OCI-LY1 (cell line): ENCODE data around the gene KCNJ15.
"Not testable (repeated sequence)": the region's sequence is repeated elsewhere in the genome, so short reads cannot be mapped to it uniquely, and the experiment has no call there.

Experiments
- H2AFZ ChIP-seq: fragments of 200-600 bp; sonication (generic), shearing (Covaris generic); 2 replicates; pipeline ENCODE4 v1.6.0; 2014; ENCODE audit warnings: antibody characterized with exemption, mild to moderate bottlenecking, low read length
- H3F3A ChIP-seq: fragments of 200-600 bp; sonication (generic), shearing (Covaris generic); 2 replicates; pipeline ENCODE4 v1.6.0; 2014; ENCODE audit warnings: mild to moderate bottlenecking, antibody characterized with exemption, low read length, moderate library complexity; ENCODE audit not compliant: insufficient read depth
- H3K27ac ChIP-seq: fragments of 200-600 bp; sonication (generic); 2 replicates; pipeline ENCODE4 v1.5.1; 2014; ENCODE audit warnings: low read length, mixed run types, mild to moderate bottlenecking, low read depth; ENCODE audit not compliant: poor library complexity, severe bottlenecking
- H3K27me3 ChIP-seq: fragments of 200-600 bp; sonication (generic); 2 replicates; pipeline ENCODE4 v1.6.0; 2014; ENCODE audit warnings: antibody characterized with exemption, mild to moderate bottlenecking, low read length, moderate library complexity; ENCODE audit not compliant: insufficient read depth
- H3K36me3 ChIP-seq: fragments of 200-600 bp; sonication (generic); 2 replicates; pipeline ENCODE4 v1.6.1; 2014; ENCODE audit warnings: mild to moderate bottlenecking, antibody characterized with exemption, low read length, moderate library complexity, mixed read lengths; ENCODE audit not compliant: insufficient read depth
- H3K4me1 ChIP-seq: fragments of 200-600 bp; sonication (generic); 2 replicates; pipeline ENCODE4 v1.5.1; 2014; ENCODE audit warnings: mild to moderate bottlenecking, low read length, moderate library complexity; ENCODE audit not compliant: insufficient read depth, severe bottlenecking
- H3K4me2 ChIP-seq: fragments of 200-600 bp; sonication (generic), shearing (Covaris generic); 2 replicates; pipeline ENCODE4 v1.6.1; 2014; ENCODE audit warnings: low read length
- H3K4me3 ChIP-seq: fragments of 200-600 bp; sonication (generic); 2 replicates; pipeline ENCODE4 v1.5.1; 2014; ENCODE audit warnings: low read length, low read depth, mild to moderate bottlenecking, mixed read lengths; ENCODE audit not compliant: poor library complexity, severe bottlenecking
- H3K79me2 ChIP-seq: fragments of 200-600 bp; shearing (Covaris generic); 2 replicates; pipeline ENCODE4 v1.6.1; 2016; ENCODE audit warnings: mixed run types, low read length, mixed read lengths; ENCODE audit not compliant: insufficient read depth
- H3K9ac ChIP-seq: fragments of 200-600 bp; sonication (generic), shearing (Covaris generic); 2 replicates; pipeline ENCODE4 v1.6.1; 2014; ENCODE audit warnings: mild to moderate bottlenecking, low read length, mixed read lengths
- H3K9me2 ChIP-seq: fragments of 200-600 bp; sonication (generic), shearing (Covaris generic); 2 replicates; pipeline ENCODE4 v1.6.1; 2014; ENCODE audit warnings: low read depth, mild to moderate bottlenecking, low read length, mixed read lengths
- H3K9me3 ChIP-seq: fragments of 200-600 bp; shearing (Covaris generic); 2 replicates; pipeline ENCODE4 v1.6.1; 2014; ENCODE audit warnings: low read length, mixed read lengths
- H4K20me1 ChIP-seq: fragments of 200-600 bp; sonication (generic), shearing (Covaris generic); 2 replicates; pipeline ENCODE4 v1.6.0; 2016; ENCODE audit warnings: mild to moderate bottlenecking, low read length; ENCODE audit not compliant: insufficient read depth
- EZH2 ChIP-seq: fragments of 200-600 bp; sonication (generic), shearing (Covaris generic); IDR thresholded peaks from 2 replicates; pipeline ENCODE4 v1.8.0; 2017; ENCODE audit warnings: borderline replicate concordance, mixed run types, mild to moderate bottlenecking, antibody characterized with exemption, low read length, moderate library complexity, mixed read lengths
- TF ChIP-seq, protein P1 (sequence below): fragments of 200-600 bp; sonication (generic), shearing (Covaris generic); IDR thresholded peaks from 2 replicates; pipeline ENCODE4 v1.5.1; 2017; ENCODE audit warnings: mild to moderate bottlenecking, antibody characterized with exemption, low read length, moderate library complexity, mixed read lengths

The KCNJ15 gene

DNA sequence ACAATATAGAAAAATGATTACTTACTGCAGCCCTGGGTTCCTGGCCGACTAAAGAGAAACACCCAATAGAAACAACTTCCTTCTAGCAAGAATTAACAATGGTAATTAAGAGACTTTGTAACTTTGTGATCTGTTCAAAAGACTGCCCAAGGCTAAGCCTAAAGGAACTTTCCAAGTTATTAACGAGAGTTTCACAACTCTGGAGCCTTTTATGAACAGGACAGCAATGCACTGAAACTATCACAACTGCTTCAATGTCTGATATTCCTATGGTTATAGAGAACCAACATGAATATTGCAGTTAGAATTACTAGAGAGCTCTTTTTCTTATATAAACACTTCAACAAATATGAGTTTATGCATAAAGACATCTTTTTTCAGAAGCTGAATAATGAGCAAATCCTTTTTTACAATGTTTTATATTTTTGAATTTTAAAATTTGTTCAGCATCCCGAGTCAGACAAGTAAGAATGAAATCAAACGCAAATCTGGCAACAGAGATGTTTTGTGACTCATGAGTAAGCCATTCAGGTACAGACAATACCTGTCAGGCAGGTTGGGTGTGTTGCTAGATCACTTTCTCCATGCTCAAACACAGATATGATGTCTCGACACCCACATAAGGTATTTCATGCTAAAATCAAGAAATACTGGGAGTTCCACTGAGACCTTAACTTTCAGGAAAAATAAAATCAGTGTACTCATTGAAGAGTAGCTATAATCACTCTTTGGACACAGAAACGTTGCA is 22.2 kb upstream of the KCNJ15 start:
- H3K27me3 ChIP-seq = no peaks in the 10 kb centered on the region
- TF ChIP-seq, protein P1, sequence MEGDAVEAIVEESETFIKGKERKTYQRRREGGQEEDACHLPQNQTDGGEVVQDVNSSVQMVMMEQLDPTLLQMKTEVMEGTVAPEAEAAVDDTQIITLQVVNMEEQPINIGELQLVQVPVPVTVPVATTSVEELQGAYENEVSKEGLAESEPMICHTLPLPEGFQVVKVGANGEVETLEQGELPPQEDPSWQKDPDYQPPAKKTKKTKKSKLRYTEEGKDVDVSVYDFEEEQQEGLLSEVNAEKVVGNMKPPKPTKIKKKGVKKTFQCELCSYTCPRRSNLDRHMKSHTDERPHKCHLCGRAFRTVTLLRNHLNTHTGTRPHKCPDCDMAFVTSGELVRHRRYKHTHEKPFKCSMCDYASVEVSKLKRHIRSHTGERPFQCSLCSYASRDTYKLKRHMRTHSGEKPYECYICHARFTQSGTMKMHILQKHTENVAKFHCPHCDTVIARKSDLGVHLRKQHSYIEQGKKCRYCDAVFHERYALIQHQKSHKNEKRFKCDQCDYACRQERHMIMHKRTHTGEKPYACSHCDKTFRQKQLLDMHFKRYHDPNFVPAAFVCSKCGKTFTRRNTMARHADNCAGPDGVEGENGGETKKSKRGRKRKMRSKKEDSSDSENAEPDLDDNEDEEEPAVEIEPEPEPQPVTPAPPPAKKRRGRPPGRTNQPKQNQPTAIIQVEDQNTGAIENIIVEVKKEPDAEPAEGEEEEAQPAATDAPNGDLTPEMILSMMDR = no peak
- no peak for TF ChIP-seq EZH2
- H3K4me3 ChIP-seq = no peak overlapping the region
- H4K20me1 ChIP-seq = no peaks in the 10 kb centered on the region
- no peaks in the 10 kb centered on the region for H3K79me2 ChIP-seq
- H3F3A ChIP-seq = no peaks in the 10 kb centered on the region
- no peaks in the 10 kb centered on the region for H3K9me2 ChIP-seq
- 0 out of 2 replicates have a peak, but pooled peaks cover 11% of the 10 kb centered on the region for H3K9me3 ChIP-seq
- H3K9ac ChIP-seq = no peak overlapping the region
- no peak overlapping the region for H2AFZ ChIP-seq
- no peak overlapping the region for H3K4me2 ChIP-seq
- H3K27ac ChIP-seq = no peak overlapping the region
- no peaks in the 10 kb centered on the region for H3K4me1 ChIP-seq
- no peaks in the 10 kb centered on the region for H3K36me3 ChIP-seq

DNA sequence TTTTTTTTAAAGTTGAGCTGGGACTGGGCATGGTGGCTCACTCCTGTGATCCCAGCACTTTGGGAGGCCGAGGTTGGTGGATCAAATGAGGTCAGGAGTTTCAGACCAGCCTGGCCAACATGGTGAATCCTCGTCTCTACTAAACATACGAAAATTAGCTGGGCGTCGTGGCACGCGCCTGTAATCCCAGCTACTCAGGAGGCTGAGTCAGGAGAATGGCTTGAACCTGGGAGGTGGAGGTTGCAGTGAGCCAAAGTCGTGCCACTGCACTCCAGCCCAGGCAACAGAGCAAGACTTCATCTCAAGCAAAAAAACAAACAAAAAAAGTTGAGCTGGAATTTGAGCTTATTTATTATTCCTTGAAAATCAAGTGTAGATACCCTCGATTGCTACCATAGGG is 21.5 kb upstream of the KCNJ15 start:
- not testable (repeated sequence) for H3K4me1 ChIP-seq, H2AFZ ChIP-seq, H3K9me2 ChIP-seq, H3F3A ChIP-seq, H3K4me3 ChIP-seq, H3K36me3 ChIP-seq, H3K9me3 ChIP-seq, H3K9ac ChIP-seq, H3K27me3 ChIP-seq, H4K20me1 ChIP-seq, H3K4me2 ChIP-seq, H3K27ac ChIP-seq, H3K79me2 ChIP-seq

DNA sequence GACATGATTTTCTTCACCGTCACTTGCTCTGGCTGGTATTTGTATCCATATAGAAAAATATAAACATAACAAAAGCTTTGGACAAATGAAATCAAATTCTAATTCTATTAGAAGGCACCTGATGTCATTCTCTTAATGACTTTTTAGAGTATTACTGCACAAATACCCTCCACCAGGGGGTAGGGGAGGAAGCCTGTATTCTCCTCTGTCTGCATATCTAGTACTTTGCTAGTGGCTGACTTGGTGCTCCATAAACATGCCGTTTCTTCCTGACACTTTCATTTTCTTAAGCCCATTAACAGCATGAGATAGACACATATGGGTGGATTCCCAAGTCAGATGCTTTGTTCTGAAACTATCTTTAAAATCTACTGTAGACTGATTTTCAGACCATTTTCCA is 20.6 kb upstream of the KCNJ15 start:
- Histone ChIP-seq H3F3A (no peaks in the 10 kb centered on the region), H2AFZ (no peak overlapping the region), H3K36me3 (no peaks in the 10 kb centered on the region), H4K20me1 (no peaks in the 10 kb centered on the region), H3K4me2 (no peak overlapping the region), H3K4me1 (no peaks in the 10 kb centered on the region), H3K9me2 (no peaks in the 10 kb centered on the region), H3K79me2 (no peaks in the 10 kb centered on the region), H3K9me3 (no peaks in the 10 kb centered on the region), H3K9ac (no peak overlapping the region), H3K27ac (no peak overlapping the region), H3K27me3 (no peaks in the 10 kb centered on the region), H3K4me3 (no peak overlapping the region)
- TF ChIP-seq, protein P1 = no peak
- TF ChIP-seq EZH2 = no peak

DNA sequence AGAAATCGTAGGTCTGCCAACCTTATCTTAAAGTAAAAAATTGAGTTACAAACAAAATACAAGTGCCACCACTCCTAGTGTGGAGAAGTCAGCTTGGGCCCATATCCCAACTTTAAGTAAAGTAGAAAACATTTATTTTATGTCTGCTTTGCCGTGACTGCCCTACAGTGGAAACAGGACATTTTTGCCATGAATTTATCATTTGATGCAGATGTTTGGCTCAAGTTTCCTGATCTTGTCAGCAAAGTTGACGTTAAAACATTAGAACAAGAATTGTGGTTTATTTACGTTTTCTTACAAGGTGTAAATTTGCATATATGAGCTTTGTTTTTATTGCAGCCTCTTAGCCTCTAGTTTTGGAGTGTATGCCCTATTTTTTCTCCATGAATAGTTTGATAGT is 17.1 kb upstream of the KCNJ15 start:
- Histone ChIP-seq H3K4me3 (no peak overlapping the region), H3K27me3 (no peaks in the 10 kb centered on the region), H3K4me2 (no peak overlapping the region), H3K9ac (no peak overlapping the region), H3K79me2 (no peaks in the 10 kb centered on the region), H3F3A (no peaks in the 10 kb centered on the region), H3K4me1 (no peaks in the 10 kb centered on the region), H3K36me3 (no peaks in the 10 kb centered on the region), H3K9me3 (no peaks in the 10 kb centered on the region), H4K20me1 (no peaks in the 10 kb centered on the region), H2AFZ (no peak overlapping the region), H3K9me2 (no peaks in the 10 kb centered on the region), H3K27ac (no peak overlapping the region)
- TF ChIP-seq, protein P1 = no peak
- no peak for TF ChIP-seq EZH2
